ENCODE data around the gene PLCB2.
A peak's percentile ranks its signal among the peaks of the same experiment; 100 is the strongest.

PLCB2 gene

GRCh38 chr15:40307421-40308211, at the start of gene PLCB2:
Gene PLCB2 (minus strand): TSS chr15:40307935. CDS start chr15:40307672, 263 bp downstream.
- DNase-seq: no peak

- DNase-seq: no peak
These were observed 49.5 kb upstream of the PLCB2 start for GRCh38 chr15:40357246-40357645.

- DNase-seq: no peak
These were observed 48.3 kb upstream of the PLCB2 start for GRCh38 chr15:40355976-40356585.

- peak; percentile 86 for DNase-seq
These were observed 46.9 kb upstream of the PLCB2 start for GRCh38 chr15:40354408-40355171.

- peak; percentile 35 for DNase-seq
These were observed 46.0 kb upstream of the PLCB2 start for GRCh38 chr15:40353697-40354096.

- no peak for DNase-seq
These were observed 44.7 kb upstream of the PLCB2 start for GRCh38 chr15:40352281-40352901.

- no peak for DNase-seq
These were observed 41.4 kb upstream of the PLCB2 start for GRCh38 chr15:40349163-40349562.

GRCh38 chr15:40348474-40348870, 40.7 kb upstream of the PLCB2 start:
- DNase-seq: no peak

- no peak for DNase-seq
These were observed 40.1 kb upstream of the PLCB2 start for GRCh38 chr15:40347559-40348473.

- DNase-seq: no peak
These were observed 39.1 kb upstream of the PLCB2 start for GRCh38 chr15:40346579-40347558.

- DNase-seq: no peak
These were observed 38.3 kb upstream of the PLCB2 start for GRCh38 chr15:40345867-40346578.

GRCh38 chr15:40345225-40345866, 37.6 kb upstream of the PLCB2 start:
- DNase-seq: no peak

GRCh38 chr15:40344631-40345120, 36.9 kb upstream of the PLCB2 start:
- peak; percentile 56 for DNase-seq

- no peak for DNase-seq
These were observed 36.5 kb upstream of the PLCB2 start for GRCh38 chr15:40344217-40344616.

GRCh38 chr15:40343512-40343911, 35.8 kb upstream of the PLCB2 start:
- DNase-seq: no peak

GRCh38 chr15:40342416-40343320, 34.9 kb upstream of the PLCB2 start:
- DNase-seq: no peak

- peak; percentile 82 for DNase-seq
These were observed 33.1 kb upstream of the PLCB2 start, which contains the start of gene CCDC9B for GRCh38 chr15:40340740-40341400. Gene CCDC9B (minus strand): TSS chr15:40340939. CDS start chr15:40340819, 120 bp downstream.

Data from NCI-H1092 treated with DMSO at 0.1 percent for 48 hours (cell line).